ENCODE results near the gene ZC3H10.

Gene ZC3H10

DNA sequence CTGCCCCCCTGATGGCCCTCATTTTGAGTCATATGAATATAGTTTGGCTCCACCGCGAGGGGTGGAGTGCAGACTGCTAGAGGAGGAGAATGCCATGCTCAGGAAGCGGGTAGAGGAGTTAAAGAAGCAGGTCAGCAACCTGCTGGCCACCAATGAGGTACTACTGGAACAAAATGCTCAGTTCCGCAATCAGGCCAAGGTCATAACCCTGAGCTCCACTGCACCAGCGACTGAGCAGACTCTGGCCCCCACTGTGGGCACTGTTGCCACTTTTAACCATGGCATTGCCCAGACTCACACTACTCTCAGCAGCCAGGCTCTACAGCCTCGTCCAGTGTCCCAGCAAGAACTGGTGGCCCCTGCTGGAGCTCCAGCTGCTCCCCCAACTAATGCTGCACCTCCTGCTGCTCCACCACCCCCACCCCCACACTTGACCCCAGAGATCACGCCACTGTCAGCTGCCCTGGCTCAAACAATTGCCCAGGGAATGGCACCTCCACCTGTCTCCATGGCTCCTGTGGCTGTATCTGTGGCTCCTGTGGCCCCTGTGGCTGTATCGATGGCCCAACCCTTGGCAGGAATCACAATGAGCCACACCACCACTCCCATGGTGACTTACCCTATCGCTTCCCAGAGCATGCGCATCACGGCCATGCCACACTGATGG lies 3.3 kb downstream of the ZC3H10 start:
- TF ChIP-seq, protein P1, sequence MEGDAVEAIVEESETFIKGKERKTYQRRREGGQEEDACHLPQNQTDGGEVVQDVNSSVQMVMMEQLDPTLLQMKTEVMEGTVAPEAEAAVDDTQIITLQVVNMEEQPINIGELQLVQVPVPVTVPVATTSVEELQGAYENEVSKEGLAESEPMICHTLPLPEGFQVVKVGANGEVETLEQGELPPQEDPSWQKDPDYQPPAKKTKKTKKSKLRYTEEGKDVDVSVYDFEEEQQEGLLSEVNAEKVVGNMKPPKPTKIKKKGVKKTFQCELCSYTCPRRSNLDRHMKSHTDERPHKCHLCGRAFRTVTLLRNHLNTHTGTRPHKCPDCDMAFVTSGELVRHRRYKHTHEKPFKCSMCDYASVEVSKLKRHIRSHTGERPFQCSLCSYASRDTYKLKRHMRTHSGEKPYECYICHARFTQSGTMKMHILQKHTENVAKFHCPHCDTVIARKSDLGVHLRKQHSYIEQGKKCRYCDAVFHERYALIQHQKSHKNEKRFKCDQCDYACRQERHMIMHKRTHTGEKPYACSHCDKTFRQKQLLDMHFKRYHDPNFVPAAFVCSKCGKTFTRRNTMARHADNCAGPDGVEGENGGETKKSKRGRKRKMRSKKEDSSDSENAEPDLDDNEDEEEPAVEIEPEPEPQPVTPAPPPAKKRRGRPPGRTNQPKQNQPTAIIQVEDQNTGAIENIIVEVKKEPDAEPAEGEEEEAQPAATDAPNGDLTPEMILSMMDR (IDR thresholded peaks at IDR 0.05; ENCODE audit: control extremely low read depth, extremely low read depth, low read depth, missing control alignments): no peak
- ChIA-PET POLR2A (interaction anchor here (0.6 kb wide), 1 partner anchor 77 kb away, joined by 3 read pairs; no protein-coding TSS in a partner anchor), CTCF (interaction anchor here (1.9 to 14.7 kb wide), 4 partner anchors 17 to 382 kb away, joined by 5 to 243 read pairs (median 31); partner anchors contain the start of genes PA2G4 and SMARCC2)
- no peak for DNase-seq (ENCODE audit: extremely low spot score)

DNA sequence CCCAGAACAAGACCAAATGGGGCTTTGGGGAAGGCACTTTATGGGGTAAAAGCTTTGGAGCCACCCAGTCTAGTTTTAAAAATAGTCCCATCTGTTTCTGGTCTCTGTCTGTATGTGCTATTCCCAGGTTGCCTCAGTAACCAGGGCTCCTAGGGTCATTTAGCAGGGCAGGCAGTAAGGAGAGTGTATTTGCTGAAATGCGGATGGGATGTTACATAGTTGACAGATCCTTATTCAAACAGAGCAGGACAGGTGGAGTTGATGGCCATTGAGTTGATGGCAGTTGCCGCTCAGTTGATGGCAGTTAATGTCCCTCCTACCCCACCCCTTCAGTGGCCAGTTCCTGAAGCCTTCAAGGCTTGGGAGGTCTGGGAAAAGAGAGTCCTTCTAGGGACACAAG lies 4.6 kb downstream of the ZC3H10 start:
- DNase-seq (ENCODE audit: extremely low spot score): no peak
- TF ChIP-seq, protein P1 (IDR thresholded peaks at IDR 0.05; ENCODE audit: control extremely low read depth, extremely low read depth, low read depth, missing control alignments): no peak
- CTCF ChIA-PET: interaction anchor here (14.7 kb wide), 1 partner anchor 66 kb away, joined by 243 read pairs; the partner anchor contains the start of gene SMARCC2
- POLR2A ChIA-PET: interaction anchor here (0.6 kb wide), 1 partner anchor 337 kb away, joined by 4 read pairs; no protein-coding TSS in a partner anchor

DNA sequence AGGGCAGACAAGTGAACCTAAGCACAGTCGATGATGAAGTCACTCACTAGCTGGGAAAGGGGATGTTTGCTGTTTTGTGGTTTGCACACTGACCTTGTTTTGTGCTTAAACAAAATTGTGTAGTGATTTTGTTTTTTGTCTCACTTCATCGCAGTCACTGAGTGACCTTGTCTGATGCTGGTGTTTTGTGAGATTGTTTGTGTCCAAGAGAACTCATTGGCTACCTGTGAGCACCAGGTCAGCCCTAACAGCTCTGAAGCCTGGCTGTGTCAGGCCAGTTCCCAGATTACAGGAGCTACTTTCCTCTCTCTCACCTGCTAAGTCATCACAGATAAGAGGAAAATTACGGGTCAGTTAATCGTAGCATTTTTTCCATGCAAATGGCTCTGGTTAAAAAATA lies 6.1 kb downstream of the ZC3H10 start:
- ChIA-PET CTCF (interaction anchor here (1.1 to 14.7 kb wide), 7 partner anchors 9 to 134 kb away, joined by 3 to 243 read pairs (median 4); partner anchors contain the start of genes ANKRD52, RNF41 and SMARCC2), POLR2A (no interaction called here)

DNA sequence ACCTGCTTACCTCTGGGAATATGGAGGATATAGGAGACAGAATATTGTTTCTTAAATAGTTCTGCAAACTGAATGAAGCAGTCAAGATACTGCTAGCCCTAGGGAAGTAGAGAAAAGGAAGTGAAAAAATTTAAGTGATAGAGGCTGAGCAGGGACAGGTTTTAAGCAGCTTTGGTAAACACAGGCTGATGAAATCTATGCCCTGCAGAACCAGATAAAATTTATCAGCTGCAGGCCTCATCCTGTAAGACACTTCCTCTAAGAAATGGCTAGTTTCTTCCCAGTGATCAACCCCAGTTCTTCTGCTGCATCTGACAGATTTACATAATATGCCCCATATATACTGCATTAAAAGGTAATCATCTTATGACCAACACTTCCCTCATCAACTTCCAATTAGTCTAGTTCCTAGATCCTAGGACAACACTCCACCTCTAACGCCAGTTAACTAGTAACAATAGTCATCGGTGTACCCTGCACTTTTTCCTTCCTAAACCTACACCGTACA lies 8.7 kb downstream of the ZC3H10 start:
- TF ChIP-seq, protein P1 (IDR thresholded peaks at IDR 0.05; ENCODE audit: control extremely low read depth, extremely low read depth, low read depth, missing control alignments): no peak
- ChIA-PET CTCF (interaction anchor here (0.6 to 14.7 kb wide), 26 partner anchors 8 to 388 kb away, joined by 3 to 243 read pairs (median 4); partner anchors contain the start of genes ANKRD52, MYL6, PA2G4 and RNF41), POLR2A (interaction anchor here (4.0 kb wide), 1 partner anchor 9 kb away, joined by 49 read pairs; the partner anchor contains the start of genes RPL41 and ZC3H10)
- DNase-seq (ENCODE audit: extremely low spot score): no peak

More for the DNA sequence above, 6.1 kb downstream of the ZC3H10 start:
- no peak for DNase-seq (ENCODE audit: extremely low spot score)
- TF ChIP-seq, protein P1 (IDR thresholded peaks at IDR 0.05; ENCODE audit: control extremely low read depth, extremely low read depth, low read depth, missing control alignments): no peak

GRCh38 chr12:56127485-56127887 lies 9.4 kb downstream of the ZC3H10 start:
- ChIA-PET POLR2A (interaction anchor here (0.6 to 4.0 kb wide), 9 partner anchors 10 to 377 kb away, joined by 3 to 49 read pairs (median 4); partner anchors contain the start of genes PA2G4, RPL41, SMARCC2 and ZC3H10), CTCF (interaction anchor here (0.7 to 14.7 kb wide), 19 partner anchors 9 to 402 kb away, joined by 3 to 243 read pairs (median 4); partner anchors contain the start of genes CS, DGKA, MYL6 and SMARCC2)
- TF ChIP-seq, protein P1 (IDR thresholded peaks at IDR 0.05; ENCODE audit: control extremely low read depth, extremely low read depth, low read depth, missing control alignments): no peak
- no peak for DNase-seq (ENCODE audit: extremely low spot score)

All from GM10248 (cell line).